Measurements from ENCODE around the gene BLM.
"Not testable (repeated sequence)": the region's sequence is repeated elsewhere in the genome, so short reads cannot be mapped to it uniquely, and the experiment has no call there.

BLM gene

GRCh38 chr15:90716976-90717821 is at the start of gene BLM:
TSS of gene BLM (plus strand) at chr15:90717346. CDS start at chr15:90747393, 30,047 bp downstream.
- DNase-seq (ENCODE audit: low spot score), result peak; percentile 99

DNA sequence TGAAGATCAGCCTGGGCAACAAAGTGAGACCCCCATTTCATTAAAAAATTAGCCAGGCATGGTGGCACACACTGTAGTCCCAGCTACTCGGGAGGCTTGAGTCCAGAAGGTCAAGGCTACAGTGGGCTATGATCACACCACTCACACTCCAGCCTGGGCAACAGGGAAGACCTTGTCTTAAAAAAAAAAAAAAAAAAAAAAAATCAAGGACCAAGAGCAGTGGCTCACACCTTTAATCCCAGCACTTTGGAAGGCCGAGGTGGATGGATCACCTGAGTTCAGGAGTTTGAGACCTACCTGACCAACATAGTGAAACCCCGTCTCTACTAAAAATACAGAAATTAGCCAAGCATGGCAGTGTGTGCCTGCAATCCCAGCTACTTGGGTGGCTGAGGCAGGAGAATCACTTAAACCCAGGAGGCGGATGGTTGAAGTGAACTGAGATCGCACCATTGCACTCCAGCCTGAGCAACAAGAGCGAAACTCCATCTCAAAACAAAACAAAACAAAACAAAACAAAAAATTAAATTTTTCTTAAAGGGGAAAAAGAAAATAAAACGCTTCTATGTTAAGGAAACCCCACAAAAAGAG is 49.3 kb upstream of the BLM start:
- not testable (repeated sequence) for DNase-seq (ENCODE audit: low spot score)

- DNase-seq (ENCODE audit: low spot score), result not testable (repeated sequence)
Observed at GRCh38 chr15:90670631-90671030, 46.5 kb upstream of the BLM start.

DNA sequence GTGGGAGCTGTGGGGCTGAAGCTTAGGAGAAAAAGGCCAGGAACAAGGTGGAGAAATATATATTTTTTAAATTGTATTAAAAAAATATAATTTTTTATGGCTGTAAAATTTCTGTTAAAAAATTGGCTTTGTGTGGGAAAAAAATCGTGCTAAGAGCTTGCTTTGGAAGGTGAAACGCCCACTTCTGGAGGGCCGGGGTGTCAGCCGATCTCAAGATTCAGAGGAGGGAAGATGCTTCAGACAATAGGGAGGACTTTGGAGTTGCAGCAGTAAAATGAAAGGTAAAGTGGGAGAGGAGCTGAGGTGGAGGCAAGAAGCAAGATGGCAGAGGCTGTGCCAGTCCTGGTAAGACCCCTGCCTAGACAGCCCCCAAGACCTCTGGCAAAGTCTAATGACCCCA is 45.9 kb upstream of the BLM start:
- DNase-seq (ENCODE audit: low spot score), result no peak

GRCh38 chr15:90673357-90673756 is 43.8 kb upstream of the BLM start:
- not testable (repeated sequence) for DNase-seq (ENCODE audit: low spot score)

DNA sequence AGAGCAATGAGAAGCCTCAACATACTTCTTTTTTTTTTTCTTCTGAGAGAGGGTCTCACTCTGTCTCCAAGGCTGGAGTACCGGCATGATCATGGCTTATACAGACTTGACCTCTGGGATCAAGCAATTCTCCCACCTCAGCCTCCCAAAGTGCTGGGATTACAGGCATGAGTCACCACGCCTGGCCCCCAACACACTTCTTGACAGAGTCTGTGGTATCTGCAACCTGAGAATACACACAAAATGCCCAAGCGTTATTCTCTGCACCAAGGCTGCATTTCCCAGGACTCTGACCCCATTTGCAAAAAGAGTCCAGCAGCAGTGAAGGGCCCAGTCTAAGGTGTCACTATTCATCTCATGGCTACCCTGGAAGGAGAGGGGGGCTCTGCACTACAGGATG is 42.7 kb upstream of the BLM start:
- no peak for DNase-seq (ENCODE audit: low spot score)

- DNase-seq (ENCODE audit: low spot score), result no peak
Observed at GRCh38 chr15:90675464-90675863, 41.7 kb upstream of the BLM start.

- no peak for DNase-seq (ENCODE audit: low spot score)
Observed at GRCh38 chr15:90677807-90678790, 39.0 kb upstream of the BLM start.

GRCh38 chr15:90679959-90680358 is 37.2 kb upstream of the BLM start:
- DNase-seq (ENCODE audit: low spot score), result no peak

DNA sequence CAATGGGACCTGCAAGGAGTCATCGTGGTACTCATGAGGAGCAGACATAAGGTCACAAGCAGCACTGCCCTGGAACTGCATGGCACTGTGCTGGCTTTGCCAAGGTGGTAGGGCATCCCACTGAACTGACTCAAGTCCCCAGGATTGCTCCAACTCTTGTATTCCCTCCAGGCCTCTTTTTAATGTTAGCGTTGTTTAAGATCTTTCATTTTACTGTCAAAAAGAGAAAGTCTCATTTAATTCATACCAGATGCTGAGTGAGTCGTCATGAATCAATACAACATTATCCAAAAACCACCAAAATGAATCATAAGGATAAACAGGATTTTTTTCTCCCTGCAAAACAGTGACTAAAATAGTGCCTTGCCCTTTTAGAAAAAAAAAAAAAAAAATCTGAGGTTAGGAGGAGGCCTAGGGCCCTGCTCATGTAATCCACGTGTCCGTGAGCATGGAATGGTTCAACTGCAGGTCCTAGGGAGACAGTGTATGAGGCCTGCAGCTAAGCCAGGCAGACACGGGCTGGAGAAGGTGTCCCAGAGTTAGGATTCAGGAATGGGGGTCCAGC is 36.7 kb upstream of the BLM start:
- peak; percentile 76 for DNase-seq (ENCODE audit: low spot score)

GRCh38 chr15:90681056-90681455 is 36.1 kb upstream of the BLM start:
- DNase-seq (ENCODE audit: low spot score), result no peak

- no peak for DNase-seq (ENCODE audit: low spot score)
Observed at GRCh38 chr15:90681480-90681879, 35.7 kb upstream of the BLM start.

- DNase-seq (ENCODE audit: low spot score), result no peak
Observed at GRCh38 chr15:90683371-90683770, 33.8 kb upstream of the BLM start.

GRCh38 chr15:90683876-90684275 is 33.3 kb upstream of the BLM start:
- no peak for DNase-seq (ENCODE audit: low spot score)

DNA sequence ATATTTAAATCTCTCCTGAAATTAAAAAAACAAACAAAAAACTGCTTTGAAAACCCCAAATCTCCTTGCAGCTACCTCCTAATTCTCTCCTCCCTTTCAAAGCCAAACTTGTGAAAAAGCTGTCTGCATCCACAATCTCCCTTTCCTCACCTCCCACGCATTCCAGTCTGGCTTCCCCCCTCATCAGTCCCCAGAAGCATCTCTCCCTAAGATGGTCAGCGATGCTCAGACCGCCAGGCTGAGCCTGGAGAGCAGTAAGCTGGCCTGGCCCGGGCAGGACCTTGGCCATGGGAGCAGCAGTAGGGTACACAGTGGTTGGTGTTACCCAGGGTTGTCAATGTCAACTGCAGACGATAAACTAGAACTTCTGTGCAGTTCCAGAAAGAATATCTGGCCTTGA is 32.9 kb upstream of the BLM start:
- no peak for DNase-seq (ENCODE audit: low spot score)

DNA sequence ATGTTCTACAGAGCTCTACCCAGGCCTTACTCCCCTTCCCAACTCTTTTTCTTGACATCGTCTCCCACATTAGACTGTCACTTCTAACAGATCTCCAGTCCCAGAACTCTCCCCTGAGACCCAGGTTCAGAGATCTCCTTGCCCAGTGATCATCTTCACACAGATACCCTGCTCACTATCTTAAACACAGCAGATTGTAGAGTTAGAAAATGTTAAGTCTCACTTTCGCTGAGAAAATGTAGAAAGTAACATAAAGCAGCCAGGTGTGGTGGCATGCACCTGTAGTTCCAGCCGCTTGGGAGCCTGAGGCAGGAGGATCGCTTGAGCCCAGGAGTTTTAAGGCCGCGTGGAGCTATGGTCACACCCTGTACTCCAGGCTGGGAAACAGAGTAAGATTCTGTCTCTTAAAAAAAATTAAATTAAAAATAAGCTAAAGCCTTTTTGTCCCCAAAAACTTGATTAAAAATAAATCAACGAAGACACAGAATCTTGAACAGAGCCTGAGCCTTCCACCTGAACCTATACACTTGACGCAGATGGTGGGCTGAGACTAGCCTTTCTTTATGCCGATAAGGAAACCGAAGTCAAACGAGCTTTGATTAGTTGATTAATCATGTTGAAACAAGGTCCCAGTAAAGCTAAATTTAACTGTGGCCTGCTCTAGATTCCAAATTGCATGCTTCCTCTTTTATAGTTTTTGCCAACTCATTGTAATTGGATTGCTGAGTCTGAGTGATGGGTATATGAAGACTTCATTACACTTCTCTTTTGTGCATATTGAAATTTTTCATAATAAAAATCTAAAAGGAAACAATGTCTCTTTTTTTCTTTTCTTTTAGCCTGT is 31.3 kb upstream of the BLM start:
- no peak for DNase-seq (ENCODE audit: low spot score)

GRCh38 chr15:90686435-90687218 is 30.5 kb upstream of the BLM start:
- no peak for DNase-seq (ENCODE audit: low spot score)

GRCh38 chr15:90689326-90689961 is 27.7 kb upstream of the BLM start:
- DNase-seq (ENCODE audit: low spot score), result not testable (repeated sequence)

DNA sequence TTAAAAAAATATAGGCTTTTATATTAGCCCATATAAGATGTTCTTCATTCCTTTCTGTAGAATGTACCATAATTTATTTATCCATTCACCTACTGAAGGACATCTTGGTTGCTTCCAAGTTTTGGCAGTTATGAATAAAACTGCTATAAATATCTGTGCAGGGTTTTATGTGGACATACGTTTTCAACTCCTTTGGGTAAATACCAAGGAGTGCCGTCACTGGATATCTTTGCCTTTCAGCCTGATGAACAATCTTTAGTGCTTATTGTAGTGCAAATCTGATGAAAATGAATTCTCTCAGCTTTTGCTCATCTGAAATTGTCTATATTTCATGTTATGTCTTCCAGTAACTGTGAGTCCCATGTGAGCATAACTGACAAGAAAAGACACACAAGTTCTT is 26.6 kb upstream of the BLM start:
- no peak for DNase-seq (ENCODE audit: low spot score)

DNA sequence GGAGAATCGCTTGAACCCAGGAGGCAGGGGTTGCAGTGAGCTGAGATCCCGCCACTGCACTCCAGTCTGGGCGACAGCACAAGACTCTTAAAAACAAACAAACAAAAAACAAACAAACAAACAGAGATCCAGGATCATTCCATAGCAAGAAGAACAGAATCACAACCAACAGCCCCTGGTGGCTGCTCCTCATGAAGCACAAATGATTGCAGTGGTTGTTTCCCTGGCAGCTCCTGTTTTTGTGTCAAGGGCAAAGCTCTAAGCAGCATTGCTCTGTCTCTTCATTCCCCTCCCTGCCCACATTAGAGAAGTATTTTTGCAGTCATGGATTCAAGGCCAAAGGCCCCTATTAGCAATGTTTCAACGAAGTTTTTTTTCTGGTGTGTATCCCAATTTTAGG is 25.8 kb upstream of the BLM start:
- DNase-seq (ENCODE audit: low spot score), result no peak
